SU-DHL-6 (cell line): ENCODE measurements around the gene SPTLC2.

ENCODE experiments used
- H2AFZ ChIP-seq: fragments of 200-600 bp; sonication (generic); 2 replicates; pipeline ENCODE4 v1.6.1; 2014; ENCODE audit warnings: low read depth, mild to moderate bottlenecking, moderate library complexity, mixed read lengths, antibody characterized with exemption, low read length; ENCODE audit not compliant: severe bottlenecking
- H3F3A ChIP-seq: fragments of 200-600 bp; shearing (Covaris generic); 2 replicates; pipeline ENCODE4 v1.6.0; 2016; ENCODE audit warnings: antibody characterized with exemption, mild to moderate bottlenecking; ENCODE audit not compliant: insufficient read depth
- H3K27ac ChIP-seq: fragments of 200-600 bp; sonication (generic); 2 replicates; pipeline ENCODE4 v1.5.1; 2016; ENCODE audit warnings: low read depth, mild to moderate bottlenecking, low read length, moderate library complexity, mixed read lengths
- H3K27me3 ChIP-seq: fragments of 200-600 bp; sonication (generic), shearing (Covaris generic); 2 replicates; pipeline ENCODE4 v1.6.0; 2014; ENCODE audit warnings: mild to moderate bottlenecking, low read length
- H3K36me3 ChIP-seq: fragments of 200-600 bp; sonication (generic); 2 replicates; pipeline ENCODE4 v1.6.1; 2014; ENCODE audit warnings: mild to moderate bottlenecking, low read length, mixed read lengths
- H3K4me2 ChIP-seq: fragments of 300-600, 200-600 bp; shearing (Covaris generic), sonication (generic); 2 replicates; pipeline ENCODE4 v1.6.0; 2014; ENCODE audit warnings: low read length, low read depth, mild to moderate bottlenecking; ENCODE audit not compliant: poor library complexity, severe bottlenecking
- H3K4me3 ChIP-seq: fragments of 200-600 bp; sonication (generic); 2 replicates; pipeline ENCODE4 v1.5.1; 2014; ENCODE audit warnings: antibody characterized with exemption, low read length, mild to moderate bottlenecking, mixed read lengths; ENCODE audit not compliant: insufficient read depth, poor library complexity, severe bottlenecking
- H3K79me2 ChIP-seq: fragments of 200-600 bp; sonication (generic); 2 replicates; pipeline ENCODE4 v1.6.1; 2014; ENCODE audit warnings: mild to moderate bottlenecking, low read length, moderate library complexity; ENCODE audit not compliant: insufficient read depth
- H3K9ac ChIP-seq: fragments of 200-600 bp; sonication (generic); 2 replicates; pipeline ENCODE4 v1.7.0; 2014; ENCODE audit warnings: mild to moderate bottlenecking, low read length
- H3K9me2 ChIP-seq: fragments of 200-600 bp; sonication (generic); replicated peaks from 2 replicates; pipeline ENCODE4 v1.6.1; 2014; ENCODE audit warnings: low read length; ENCODE audit not compliant: insufficient read depth
- H3K9me3 ChIP-seq: fragments of 200-600 bp; sonication (generic); 2 replicates; pipeline ENCODE4 v1.6.1; 2014; ENCODE audit warnings: low read length, mixed read lengths; ENCODE audit not compliant: insufficient read depth
- H4K20me1 ChIP-seq: fragments of 200-600 bp; sonication (generic); 2 replicates; pipeline ENCODE4 v1.6.1; 2014; ENCODE audit warnings: low read depth, mild to moderate bottlenecking, antibody characterized with exemption, low read length, moderate library complexity, mixed read lengths
- CTCF ChIP-seq: fragments of 200-600 bp; sonication (generic); IDR thresholded peaks from one replicate; pipeline ENCODE4 v1.5.1; 2017; ENCODE audit warnings: antibody characterized with exemption, mild to moderate bottlenecking, low read length, moderate library complexity; ENCODE audit not compliant: insufficient read depth, poor library complexity, severe bottlenecking
- EZH2phosphoT487 ChIP-seq: fragments of 200-600 bp; sonication (generic), shearing (Covaris generic); conservative IDR thresholded peaks from 2 replicates; pipeline ENCODE4 v1.6.1; 2018; ENCODE audit warnings: mild to moderate bottlenecking, antibody characterized with exemption, low read length, moderate library complexity, mixed read lengths

Gene SPTLC2

GRCh38 chr14:77630111-77630510 is 13.7 kb upstream of the SPTLC2 start:
- no peaks in the 10 kb centered on the region for H3K27me3 ChIP-seq

GRCh38 chr14:77625360-77625759 is 8.9 kb upstream of the SPTLC2 start:
- Histone ChIP-seq H3K4me2 (no peak overlapping the region), H3K9me3 (peaks cover 4% of the 10 kb centered on the region; the same call in 1 of the 2 replicates), H3K27me3 (no peaks in the 10 kb centered on the region), H3K27ac (no peak overlapping the region), H2AFZ (no peak overlapping the region), H4K20me1 (no peaks in the 10 kb centered on the region), H3F3A (no peaks in the 10 kb centered on the region), H3K9me2 (no peaks in the 10 kb centered on the region), H3K36me3 (no peaks in the 10 kb centered on the region), H3K9ac (no peak overlapping the region), H3K4me3 (no peak overlapping the region), H3K79me2 (no peaks in the 10 kb centered on the region)
- no peak for TF ChIP-seq EZH2phosphoT487
- no peak for TF ChIP-seq CTCF

More at GRCh38 chr14:77630111-77630510, 13.7 kb upstream of the SPTLC2 start:
- Histone ChIP-seq H3K4me2 (no peak overlapping the region), H3K79me2 (no peaks in the 10 kb centered on the region), H3F3A (no peaks in the 10 kb centered on the region), H3K4me3 (no peak overlapping the region), H3K9me2 (no peaks in the 10 kb centered on the region), H3K27ac (no peak overlapping the region), H4K20me1 (no peaks in the 10 kb centered on the region), H2AFZ (no peak overlapping the region), H3K9ac (no peak overlapping the region), H3K36me3 (no peaks in the 10 kb centered on the region), H3K9me3 (peaks cover 28% of the 10 kb centered on the region; the same call in 1 of the 2 replicates)
- TF ChIP-seq CTCF (no peak), EZH2phosphoT487 (no peak)

GRCh38 chr14:77623201-77623600 is 6.8 kb upstream of the SPTLC2 start:
- Histone ChIP-seq H3K27ac (no peak overlapping the region), H3K9ac (no peak overlapping the region), H3K4me2 (no peak overlapping the region), H3K4me3 (no peak overlapping the region), H3K27me3 (no peaks in the 10 kb centered on the region), H4K20me1 (no peaks in the 10 kb centered on the region), H3K36me3 (no peaks in the 10 kb centered on the region), H3K79me2 (no peaks in the 10 kb centered on the region), H3K9me2 (no peaks in the 10 kb centered on the region), H2AFZ (no peak overlapping the region), H3F3A (no peaks in the 10 kb centered on the region), H3K9me3 (no peaks in the 10 kb centered on the region)
- no peak for TF ChIP-seq EZH2phosphoT487

- Histone ChIP-seq H3K9ac (no peak overlapping the region), H3K4me3 (no peak overlapping the region), H3K4me2 (no peak overlapping the region), H4K20me1 (no peaks in the 10 kb centered on the region), H3K27ac (no peak overlapping the region), H3K27me3 (no peaks in the 10 kb centered on the region), H3K79me2 (no peaks in the 10 kb centered on the region), H2AFZ (no peak overlapping the region), H3K36me3 (no peaks in the 10 kb centered on the region), H3F3A (peaks cover 7% of the 10 kb centered on the region; the same call in 1 of the 2 replicates), H3K9me3 (no peaks in the 10 kb centered on the region), H3K9me2 (no peaks in the 10 kb centered on the region)
- TF ChIP-seq EZH2phosphoT487 (no peak), CTCF (no peak)
Measured at GRCh38 chr14:77622366-77622961, 6.0 kb upstream of the SPTLC2 start.
